GM06990 (cell line): ENCODE results near the gene THYN1.
"Not testable (repeated sequence)": the region's sequence is repeated elsewhere in the genome, so short reads cannot be mapped to it uniquely, and the experiment has no call there.

ENCODE experiments used
- DNase-seq: peaks from one replicate; pipeline ENCODE4 v3.0.0-alpha.2; 2011; ENCODE audit not compliant: insufficient read length; ENCODE audit errors: extremely low read depth
- H3K27me3 ChIP-seq: replicated peaks from 2 replicates; pipeline ENCODE4 v1.6.0; 2011; ENCODE audit warnings: low read length; ENCODE audit not compliant: control insufficient read depth, insufficient read depth
- H3K36me3 ChIP-seq: 2 replicates; pipeline ENCODE4 v1.5.1; 2011; ENCODE audit warnings: low read length; ENCODE audit not compliant: control insufficient read depth, insufficient read depth
- H3K4me3 ChIP-seq: replicated peaks from 2 replicates; pipeline ENCODE4 v1.5.1; 2011; ENCODE audit warnings: low read depth, mild to moderate bottlenecking, control low read depth, low read length
- CTCF ChIP-seq: IDR thresholded peaks from 2 replicates; pipeline ENCODE4 v1.5.1; 2011; ENCODE audit warnings: low read length, control low read depth, mild to moderate bottlenecking, inconsistent platforms; ENCODE audit not compliant: insufficient read depth, poor library complexity, severe bottlenecking

The THYN1 gene

GRCh38 chr11:134283461-134284230 is 30.5 kb upstream of the THYN1 start:
- TF ChIP-seq CTCF, result no peak
- H3K4me3 ChIP-seq, result no peak overlapping the region

GRCh38 chr11:134282121-134283045 is 29.2 kb upstream of the THYN1 start:
- no peak for TF ChIP-seq CTCF
- no peak for DNase-seq
- H3K4me3 ChIP-seq, result no peak overlapping the region
- H3K36me3 ChIP-seq, result no peaks in the 10 kb centered on the region
- no peaks in the 10 kb centered on the region; the same call in 1 of the 2 replicates for H3K27me3 ChIP-seq

More at GRCh38 chr11:134283461-134284230, 30.5 kb upstream of the THYN1 start:
- Histone ChIP-seq H3K36me3 (no peaks in the 10 kb centered on the region), H3K27me3 (no peaks in the 10 kb centered on the region)
- no peak for DNase-seq

GRCh38 chr11:134281635-134282034 is 28.5 kb upstream of the THYN1 start:
- H3K27me3 ChIP-seq, H3K36me3 ChIP-seq, H3K4me3 ChIP-seq, DNase-seq: not testable (repeated sequence)

- Histone ChIP-seq H3K36me3 (no peaks in the 10 kb centered on the region), H3K27me3 (no peaks in the 10 kb centered on the region; the same call in 1 of the 2 replicates), H3K4me3 (no peak overlapping the region)
- no peak for TF ChIP-seq CTCF
- DNase-seq, result no peak
Observed at GRCh38 chr11:134278356-134278755, 25.2 kb upstream of the THYN1 start.

- Histone ChIP-seq H3K36me3 (no peaks in the 10 kb centered on the region), H3K4me3 (no peak overlapping the region), H3K27me3 (no peaks in the 10 kb centered on the region; the same call in 1 of the 2 replicates)
- DNase-seq, result no peak
- TF ChIP-seq CTCF, result no peak
Observed at GRCh38 chr11:134277183-134278001, 24.2 kb upstream of the THYN1 start.
